Measurements from ENCODE around the gene DMXL2. TPM values are rescaled to one million over a fixed set of nuclear protein-coding genes. Genes with fewer than 3 reads are reported as not detected.

DMXL2 gene
- total RNA-seq, 1 experiment from 2014 or later: 13.1 TPM

DNA sequence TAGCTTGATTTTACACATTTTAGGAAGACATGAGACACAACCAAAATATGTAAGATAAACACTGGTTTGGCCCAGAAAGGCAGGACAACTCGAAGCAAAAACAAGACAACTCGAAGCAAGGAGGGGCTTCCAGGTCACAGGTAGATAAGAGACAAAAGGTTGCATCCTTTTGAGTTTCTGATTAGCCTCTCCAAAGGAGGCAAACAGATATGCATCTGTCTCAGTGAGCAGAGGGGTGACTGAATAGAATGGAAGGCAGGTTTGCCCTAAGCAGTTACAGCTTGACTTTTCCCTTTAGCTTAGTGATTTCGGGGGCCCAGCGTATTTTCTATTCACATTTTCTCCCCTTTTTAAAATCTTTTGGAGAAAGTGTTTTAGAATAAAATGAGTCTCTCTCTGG is 206.4 kb downstream of the DMXL2 start:
- DNase-seq (ENCODE audit: low spot score): no peak

DNA sequence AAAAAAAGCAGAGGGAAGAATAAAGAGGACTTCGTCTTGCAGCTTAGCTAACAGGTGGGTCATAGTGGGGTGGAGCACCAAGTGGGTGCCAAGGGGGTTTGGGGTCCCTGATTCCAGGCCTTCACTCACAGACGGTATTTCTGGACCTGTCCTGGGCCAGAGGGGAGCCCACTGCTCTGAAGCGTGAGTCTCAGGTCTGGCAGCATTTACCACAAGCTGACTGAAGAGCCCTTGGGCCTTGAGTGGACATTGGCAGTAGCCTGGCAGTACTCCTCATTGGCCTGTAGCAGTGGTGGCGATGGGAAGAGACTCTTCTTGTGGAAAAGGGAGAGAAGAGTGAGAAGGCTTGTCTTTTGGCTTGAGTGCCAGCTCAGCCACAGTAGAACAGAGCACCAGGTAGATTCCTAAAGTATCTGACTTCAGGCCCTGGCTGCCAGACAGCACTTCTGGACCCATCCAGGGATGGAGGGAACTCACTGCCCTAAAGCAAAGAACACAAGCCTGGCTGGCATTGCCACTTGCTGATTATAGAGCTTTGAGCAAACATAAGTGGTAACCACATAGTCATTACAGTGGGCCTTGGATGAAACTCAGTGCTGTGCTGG is 208.2 kb downstream of the DMXL2 start:
- DNase-seq (ENCODE audit: low spot score): no peak

- DNase-seq (ENCODE audit: low spot score): no peak
These were observed 216.7 kb downstream of the DMXL2 start for GRCh38 chr15:51405693-51406523.

- DNase-seq (ENCODE audit: low spot score): no peak
These were observed 218.4 kb downstream of the DMXL2 start for GRCh38 chr15:51403946-51404695.

- peak; percentile 61 for DNase-seq (ENCODE audit: low spot score)
These were observed 219.3 kb downstream of the DMXL2 start for GRCh38 chr15:51403072-51403878.

DNA sequence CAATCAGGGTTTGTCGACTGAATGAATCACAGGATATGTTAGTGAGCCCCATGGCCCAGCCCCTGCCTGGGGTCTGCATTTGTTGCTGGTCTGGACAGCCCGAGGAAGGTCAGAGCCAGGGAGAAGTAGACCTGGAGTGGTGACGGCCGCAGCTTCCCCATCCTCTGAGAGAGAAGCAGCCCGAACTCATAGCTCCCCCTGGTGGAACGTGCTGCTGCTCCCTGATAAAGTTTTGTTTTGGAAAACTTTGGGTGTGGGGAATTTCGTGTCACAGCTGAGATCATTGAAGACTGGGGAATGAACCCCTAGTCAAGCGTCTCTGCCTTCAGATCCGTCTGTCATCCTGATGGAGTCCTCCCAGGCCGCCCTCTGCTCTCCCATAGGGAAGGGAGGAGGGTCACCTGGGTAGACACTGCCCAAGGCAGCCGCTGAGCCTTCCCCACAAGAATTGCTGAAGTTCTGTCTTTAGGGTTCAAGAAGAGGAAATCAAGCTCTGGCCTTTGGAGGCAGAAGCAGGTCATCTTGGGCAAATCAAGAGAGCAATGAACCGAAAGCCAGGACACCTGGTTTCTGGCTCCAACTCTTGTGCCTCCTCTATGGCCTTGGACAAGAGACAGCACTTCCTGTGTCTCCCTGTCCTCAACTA is 220.6 kb downstream of the DMXL2 start:
- peak; percentile 65 for DNase-seq (ENCODE audit: low spot score)

DNA sequence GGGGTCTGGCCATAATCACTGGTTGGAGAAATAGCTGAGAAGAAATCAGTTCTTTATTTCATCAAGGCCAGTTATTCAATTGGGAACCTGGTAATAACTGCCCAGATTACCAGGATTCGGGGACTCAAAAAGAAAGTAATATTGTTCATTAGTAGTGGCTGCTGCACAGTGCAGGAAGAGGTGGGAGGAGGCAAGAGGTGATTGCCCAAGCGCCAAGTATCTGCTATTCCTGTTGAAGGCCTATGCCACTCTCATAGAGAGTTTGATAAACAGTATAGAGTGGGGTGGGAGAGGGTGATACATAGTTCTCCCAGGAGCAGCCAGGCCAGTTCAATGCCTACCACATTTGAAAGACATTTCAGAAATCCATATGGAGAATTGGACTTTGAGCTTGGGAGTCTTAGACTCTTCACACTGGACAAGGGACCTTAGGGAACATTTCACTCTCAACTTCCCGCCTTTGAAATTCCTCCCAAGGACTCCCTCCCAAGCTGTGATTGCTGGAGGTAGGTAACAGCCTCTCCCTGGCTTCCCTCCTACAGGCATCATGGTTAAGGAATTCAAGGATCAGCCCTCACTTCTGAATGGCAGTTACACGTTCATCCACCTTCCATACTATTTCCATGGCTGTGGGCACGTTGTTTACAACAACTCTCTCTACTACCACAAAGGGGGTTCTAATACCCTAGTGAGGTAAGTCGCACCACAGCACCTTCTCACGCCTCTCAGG is 221.4 kb downstream of the DMXL2 start:
- DNase-seq (ENCODE audit: low spot score): no peak

DNA sequence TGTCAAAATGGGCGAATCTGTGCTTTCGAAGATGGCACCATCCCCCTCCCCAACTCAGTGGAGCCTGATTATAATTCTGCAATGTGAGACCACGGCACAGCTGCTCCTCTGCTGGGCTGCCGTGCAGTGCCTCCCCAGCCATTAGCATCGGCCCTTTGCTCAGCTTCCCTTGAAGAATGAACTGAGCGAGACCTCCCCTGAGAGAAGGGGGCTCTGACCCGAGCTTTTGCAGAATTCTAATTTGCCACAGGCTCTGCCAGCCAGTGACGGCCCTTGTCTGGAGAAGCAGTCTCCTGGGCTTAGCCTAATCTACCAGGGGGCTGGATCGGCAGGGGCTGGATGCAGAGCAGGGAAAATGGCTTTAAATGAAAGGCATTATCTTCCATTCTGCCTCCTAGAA is 223.9 kb downstream of the DMXL2 start:
- no peak for DNase-seq (ENCODE audit: low spot score)

Other genes with a start within 250 kb of the DMXL2 start
- not detected in 2 replicates for gene SCG3, start 58.7 kb upstream of the DMXL2 start, total RNA-seq (2014; rRNA removed; shearing (Covaris generic))
- 12.0 and 13.2 TPM in 2 replicates for gene LYSMD2, start 114.9 kb upstream of the DMXL2 start, total RNA-seq (2014; rRNA removed; shearing (Covaris generic))
- gene TMOD2, start 128.8 kb upstream of the DMXL2 start, total RNA-seq (2014; rRNA removed; shearing (Covaris generic)): 0.08 and 0.46 TPM in 2 replicates
- 19.9 and 20.5 TPM in 2 replicates for gene TMOD3, start 206.9 kb upstream of the DMXL2 start, total RNA-seq (2014; rRNA removed; shearing (Covaris generic))

All from HT-29 (cell line).